HCT116 (cell line): ENCODE results near the gene PDYN. TPM values are rescaled to one million over a fixed set of nuclear protein-coding genes. Genes with fewer than 3 reads are reported as not detected.

Experiments used
- ATAC-seq: fragments of 200-7000 bp; cut with Tn5 transposase; 2 replicates; pipeline ENCODE4 v1.9.1; 2020; ENCODE audit warnings: mild to moderate bottlenecking, moderate library complexity
- BruUV-seq: library from RNA; stranded (reverse); fragments of 400-500 nt; replicated peaks from 2 replicates; lab custom pipeline; 2021; lab: Mats Ljungman, UMichigan
- CTCF ChIA-PET: fragments of 300-600 bp; sonication (Branson Sonifier 250); formaldehyde crosslinking; loops from one replicate; lab custom pipeline; 2021; ENCODE audit warnings: antibody characterized with exemption; lab: Charles Lee
- POLR2A ChIA-PET: fragments of 300-600, 350-600 bp; sonication (Branson Sonifier 250); formaldehyde crosslinking; loops from one replicate; lab custom pipeline; 2021; ENCODE audit warnings: antibody characterized with exemption; lab: Charles Lee
- RAD21 ChIA-PET, 2 experiments: fragments of 300-600 bp; sonication (Branson Sonifier 250); formaldehyde crosslinking; loops; one replicate each; lab custom pipeline; 2023; ENCODE audit warnings: low total read pairs in 2 of 2; ENCODE audit not compliant: uncharacterized antibody in 2 of 2, unreplicated experiment in 2 of 2, low non-redundant PET in 1 of 2; lab: Charles Lee
- DNase-seq: peaks from one replicate; pipeline ENCODE4 v3.0.0-alpha.2; 2010; ENCODE audit warnings: low read depth, low spot score
- H2AFZ ChIP-seq: fragments of 200-600 bp; shearing (Covaris generic), sonication (generic); 2 replicates; pipeline ENCODE4 v1.6.1; 2017; ENCODE audit warnings: low read depth, mixed run types, mixed read lengths, antibody characterized with exemption, low read length; ENCODE audit not compliant: poor library complexity, severe bottlenecking
- H3K27ac ChIP-seq: 2 replicates; pipeline ENCODE4 v1.5.1; 2012; ENCODE audit warnings: low read depth, low read length
- H3K27me3 ChIP-seq: fragments of 200-600 bp; sonication (generic); 2 replicates; pipeline ENCODE4 v1.6.1; 2016; ENCODE audit warnings: mixed run types, low read length, mixed read lengths; ENCODE audit not compliant: insufficient read depth
- H3K36me3 ChIP-seq, 2 experiments: fragments of 200-500 bp in 1 of 2; fragments of 200-600 bp in 1 of 2; sonication (Bioruptor generic) in 1 of 2; sonication (generic) in 1 of 2; 2 replicates each; pipeline versions ENCODE4 v1.5.1 to v1.6.1; 2014 to 2016; ENCODE audit warnings: low read length in 2 of 2, inconsistent platforms in 1 of 2, mixed read lengths in 1 of 2, mixed run types in 1 of 2; ENCODE audit not compliant: insufficient read depth in 2 of 2, control insufficient read depth in 1 of 2
- H3K4me1 ChIP-seq, 2 experiments: fragments of 200-600 bp in 1 of 2; sonication (generic) in 1 of 2; 2 replicates each; pipeline versions ENCODE4 v1.5.1 to v1.6.1; 2012 to 2017; ENCODE audit warnings: low read length in 2 of 2, inconsistent platforms in 1 of 2, mild to moderate bottlenecking in 1 of 2, mixed read lengths in 1 of 2, mixed run types in 1 of 2, moderate library complexity in 1 of 2; ENCODE audit not compliant: insufficient read depth in 2 of 2, control insufficient read depth in 1 of 2
- H3K4me2 ChIP-seq: fragments of 200-600 bp; sonication (generic); 2 replicates; pipeline ENCODE4 v1.6.1; 2017; ENCODE audit warnings: mixed run types, low read length, mixed read lengths
- H3K4me3 ChIP-seq, 2 experiments: fragments of 200-600 bp in 1 of 2; sonication (generic) in 1 of 2; replicated peaks in 1 of 2; 2 replicates each; pipeline ENCODE4 v1.5.1; 2011 to 2016; ENCODE audit warnings: low read length in 2 of 2, control low read depth in 1 of 2, low read depth in 1 of 2, mild to moderate bottlenecking in 1 of 2, mixed read lengths in 1 of 2, mixed run types in 1 of 2
- H3K79me2 ChIP-seq: fragments of 200-600 bp; sonication (generic); 2 replicates; pipeline ENCODE4 v1.6.1; 2017; ENCODE audit warnings: mild to moderate bottlenecking, mixed run types, low read length, moderate library complexity, mixed read lengths; ENCODE audit not compliant: insufficient read depth
- H3K9ac ChIP-seq: fragments of 200-600 bp; sonication (generic); 2 replicates; pipeline ENCODE4 v1.6.1; 2016; ENCODE audit warnings: low read length, mixed read lengths
- H3K9me2 ChIP-seq: fragments of 200-600 bp; sonication (generic), shearing (Covaris generic); 2 replicates; pipeline ENCODE4 v1.6.1; 2017; ENCODE audit warnings: mixed run types, mild to moderate bottlenecking, moderate library complexity; ENCODE audit not compliant: insufficient read depth
- H3K9me3 ChIP-seq, 2 experiments: fragments of 200-500 bp in 1 of 2; fragments of 200-600 bp in 1 of 2; sonication (Bioruptor generic) in 1 of 2; sonication (generic) in 1 of 2; 2 replicates each; pipeline ENCODE4 v1.6.1; 2014 to 2017; ENCODE audit warnings: low read length in 2 of 2, mixed read lengths in 2 of 2, inconsistent platforms in 1 of 2, low read depth in 1 of 2, mild to moderate bottlenecking in 1 of 2, mixed run types in 1 of 2, moderate library complexity in 1 of 2; ENCODE audit not compliant: control insufficient read depth in 1 of 2, insufficient read depth in 1 of 2
- H4K20me1 ChIP-seq: fragments of 200-600 bp; sonication (generic), shearing (Covaris generic); 2 replicates; pipeline ENCODE4 v1.6.1; 2017; ENCODE audit warnings: mixed run types, mild to moderate bottlenecking, moderate library complexity; ENCODE audit not compliant: insufficient read depth
- CBX3 ChIP-seq: IDR thresholded peaks from 2 replicates; pipeline ENCODE4 v1.6.1; 2012; ENCODE audit warnings: low read depth
- CEBPB ChIP-seq: IDR thresholded peaks from 2 replicates; pipeline ENCODE4 v1.6.1; 2012; ENCODE audit warnings: low read depth
- EGR1 ChIP-seq: IDR thresholded peaks from 2 replicates; pipeline ENCODE4 v1.6.1; 2012; ENCODE audit warnings: low read depth
- ELF1 ChIP-seq: IDR thresholded peaks from 2 replicates; pipeline ENCODE4 v1.6.1; 2012; ENCODE audit warnings: low read depth, borderline replicate concordance
- EZH2 ChIP-seq: fragments of 200-600 bp; sonication (generic); IDR thresholded peaks from 2 replicates; pipeline ENCODE4 v1.6.1; 2017; ENCODE audit warnings: antibody characterized with exemption, mixed run types
- EZH2phosphoT487 ChIP-seq: fragments of 200-600 bp; IDR thresholded peaks from 2 replicates; pipeline ENCODE4 v1.6.1; 2018; ENCODE audit warnings: antibody characterized with exemption, borderline replicate concordance
- FOSL1 ChIP-seq: IDR thresholded peaks from 2 replicates; pipeline ENCODE4 v1.6.1; 2012; ENCODE audit warnings: low read depth
- JUND ChIP-seq: IDR thresholded peaks from 2 replicates; pipeline ENCODE4 v1.6.1; 2012
- POLR2AphosphoS5 ChIP-seq: IDR thresholded peaks from 2 replicates; pipeline ENCODE4 v1.6.1; 2011; ENCODE audit warnings: mild to moderate bottlenecking, low read depth, low read length, moderate library complexity
- RAD21 ChIP-seq: IDR thresholded peaks from 2 replicates; pipeline ENCODE4 v1.6.1; 2012; ENCODE audit warnings: low read depth, mild to moderate bottlenecking
- SIN3A ChIP-seq: IDR thresholded peaks from 2 replicates; pipeline ENCODE4 v1.6.1; 2012; ENCODE audit warnings: low read depth
- SP1 ChIP-seq: IDR thresholded peaks from 2 replicates; pipeline ENCODE4 v1.6.1; 2012; ENCODE audit warnings: low read depth
- TCF7L2 ChIP-seq: IDR thresholded peaks from 2 replicates; pipeline ENCODE4 v1.7.0; 2011; ENCODE audit warnings: borderline replicate concordance, inconsistent platforms; ENCODE audit not compliant: insufficient read depth, insufficient read length; ENCODE audit errors: extremely low read depth
- ZNF274 ChIP-seq: fragments of 200-500 bp; sonication (Bioruptor generic); IDR thresholded peaks from 2 replicates; pipeline ENCODE4 v1.6.1; 2014; ENCODE audit warnings: mild to moderate bottlenecking, low read depth, low read length, inconsistent platforms
- intact Hi-C: fragments of 100-400 bp; cut with micrococcal nuclease; formaldehyde crosslinking; loops from 2 replicates; pipeline ENCODE4 v1.10.0; 2022
- total RNA-seq: library from RNA; stranded (reverse); gene quantifications from one replicate; pipeline ENCODE4 v1.2.1, GENCODE V29; 2021; ENCODE audit not compliant: unreplicated experiment
- TF ChIP-seq, protein P1 (sequence below): IDR thresholded peaks from 2 replicates; pipeline ENCODE4 v1.6.1; 2012
- TF ChIP-seq, protein P2 (sequence below): IDR thresholded peaks from 2 replicates; pipeline ENCODE4 v1.6.1; 2012
- TF ChIP-seq, protein P3 (sequence below), 3 experiments: fragments of 200-600 bp in 1 of 3; sonication (generic) in 1 of 3; IDR thresholded peaks in 2 of 3; conservative IDR thresholded peaks in 1 of 3; 2 replicates each; pipeline ENCODE4 v1.5.1; 2012 to 2017; ENCODE audit warnings: low read depth in 2 of 3, low read length in 2 of 3, antibody characterized with exemption in 1 of 3, borderline replicate concordance in 1 of 3, control low read depth in 1 of 3, mild to moderate bottlenecking in 1 of 3, mixed read lengths in 1 of 3, mixed run types in 1 of 3, moderate library complexity in 1 of 3; ENCODE audit not compliant: insufficient read depth in 1 of 3
- TF ChIP-seq, protein P4 (sequence below): IDR thresholded peaks from 2 replicates; pipeline ENCODE4 v1.6.1; 2012; ENCODE audit warnings: low read depth
- TF ChIP-seq, protein P5 (sequence below): IDR thresholded peaks from 2 replicates; pipeline ENCODE4 v1.6.1; 2011; ENCODE audit warnings: mild to moderate bottlenecking, low read length, moderate library complexity; ENCODE audit not compliant: insufficient replicate concordance; ENCODE audit errors: extremely low read depth

PDYN gene
- total RNA-seq, 1 experiment from 2014 or later, result not detected

DNA sequence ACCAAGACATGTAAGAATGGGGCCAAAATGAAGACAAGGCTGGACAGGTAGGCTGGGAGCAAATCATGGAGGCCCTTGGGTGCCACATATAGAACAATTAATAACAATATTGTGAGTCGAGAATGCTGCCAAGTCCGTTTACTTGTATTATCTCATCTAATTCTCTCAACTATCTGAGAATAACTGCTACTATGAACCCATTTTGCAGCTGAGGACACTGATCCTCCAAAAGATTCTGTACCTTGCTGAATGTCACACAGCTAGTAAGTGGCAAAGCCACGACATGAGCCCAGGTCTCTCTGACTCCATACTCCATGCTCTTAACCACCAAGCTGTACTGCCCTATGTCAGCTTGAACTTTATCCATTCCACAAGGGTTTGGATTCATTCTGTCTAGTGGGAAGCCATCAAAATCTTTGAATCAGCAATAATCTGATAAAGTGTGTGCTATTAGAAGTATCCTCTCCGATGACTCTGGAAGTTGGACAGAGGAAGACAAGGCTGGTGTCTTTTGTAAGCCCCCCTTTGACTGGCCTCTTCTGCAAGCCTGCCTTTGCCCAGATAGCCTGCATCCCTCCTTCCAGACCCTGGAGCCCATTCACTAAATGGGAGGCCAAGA lies 43.5 kb upstream of the PDYN start:
- TF ChIP-seq, protein P1, sequence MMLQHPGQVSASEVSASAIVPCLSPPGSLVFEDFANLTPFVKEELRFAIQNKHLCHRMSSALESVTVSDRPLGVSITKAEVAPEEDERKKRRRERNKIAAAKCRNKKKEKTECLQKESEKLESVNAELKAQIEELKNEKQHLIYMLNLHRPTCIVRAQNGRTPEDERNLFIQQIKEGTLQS, result no peak
- no peak for TF ChIP-seq CBX3
- TF ChIP-seq, protein P2, sequence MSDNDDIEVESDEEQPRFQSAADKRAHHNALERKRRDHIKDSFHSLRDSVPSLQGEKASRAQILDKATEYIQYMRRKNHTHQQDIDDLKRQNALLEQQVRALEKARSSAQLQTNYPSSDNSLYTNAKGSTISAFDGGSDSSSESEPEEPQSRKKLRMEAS, result no peak
- TF ChIP-seq POLR2AphosphoS5, result no peak
- TF ChIP-seq ELF1, result no peak
- TF ChIP-seq EGR1, result no peak
- TF ChIP-seq JUND, result no peak
- TF ChIP-seq, protein P3, sequence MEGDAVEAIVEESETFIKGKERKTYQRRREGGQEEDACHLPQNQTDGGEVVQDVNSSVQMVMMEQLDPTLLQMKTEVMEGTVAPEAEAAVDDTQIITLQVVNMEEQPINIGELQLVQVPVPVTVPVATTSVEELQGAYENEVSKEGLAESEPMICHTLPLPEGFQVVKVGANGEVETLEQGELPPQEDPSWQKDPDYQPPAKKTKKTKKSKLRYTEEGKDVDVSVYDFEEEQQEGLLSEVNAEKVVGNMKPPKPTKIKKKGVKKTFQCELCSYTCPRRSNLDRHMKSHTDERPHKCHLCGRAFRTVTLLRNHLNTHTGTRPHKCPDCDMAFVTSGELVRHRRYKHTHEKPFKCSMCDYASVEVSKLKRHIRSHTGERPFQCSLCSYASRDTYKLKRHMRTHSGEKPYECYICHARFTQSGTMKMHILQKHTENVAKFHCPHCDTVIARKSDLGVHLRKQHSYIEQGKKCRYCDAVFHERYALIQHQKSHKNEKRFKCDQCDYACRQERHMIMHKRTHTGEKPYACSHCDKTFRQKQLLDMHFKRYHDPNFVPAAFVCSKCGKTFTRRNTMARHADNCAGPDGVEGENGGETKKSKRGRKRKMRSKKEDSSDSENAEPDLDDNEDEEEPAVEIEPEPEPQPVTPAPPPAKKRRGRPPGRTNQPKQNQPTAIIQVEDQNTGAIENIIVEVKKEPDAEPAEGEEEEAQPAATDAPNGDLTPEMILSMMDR (IDR thresholded peaks at IDR 0.05 in 2 of 3, conservative IDR thresholded peaks at IDR 0.05 in 1 of 3; ENCODE audit: borderline replicate concordance in 1 of 3, insufficient read depth in 1 of 3, low read depth in 2 of 3, low read length in 2 of 3), result no peak
- TF ChIP-seq SIN3A, result no peak
- no peak for TF ChIP-seq EZH2
- TF ChIP-seq TCF7L2, result no peak
- TF ChIP-seq, protein P4, sequence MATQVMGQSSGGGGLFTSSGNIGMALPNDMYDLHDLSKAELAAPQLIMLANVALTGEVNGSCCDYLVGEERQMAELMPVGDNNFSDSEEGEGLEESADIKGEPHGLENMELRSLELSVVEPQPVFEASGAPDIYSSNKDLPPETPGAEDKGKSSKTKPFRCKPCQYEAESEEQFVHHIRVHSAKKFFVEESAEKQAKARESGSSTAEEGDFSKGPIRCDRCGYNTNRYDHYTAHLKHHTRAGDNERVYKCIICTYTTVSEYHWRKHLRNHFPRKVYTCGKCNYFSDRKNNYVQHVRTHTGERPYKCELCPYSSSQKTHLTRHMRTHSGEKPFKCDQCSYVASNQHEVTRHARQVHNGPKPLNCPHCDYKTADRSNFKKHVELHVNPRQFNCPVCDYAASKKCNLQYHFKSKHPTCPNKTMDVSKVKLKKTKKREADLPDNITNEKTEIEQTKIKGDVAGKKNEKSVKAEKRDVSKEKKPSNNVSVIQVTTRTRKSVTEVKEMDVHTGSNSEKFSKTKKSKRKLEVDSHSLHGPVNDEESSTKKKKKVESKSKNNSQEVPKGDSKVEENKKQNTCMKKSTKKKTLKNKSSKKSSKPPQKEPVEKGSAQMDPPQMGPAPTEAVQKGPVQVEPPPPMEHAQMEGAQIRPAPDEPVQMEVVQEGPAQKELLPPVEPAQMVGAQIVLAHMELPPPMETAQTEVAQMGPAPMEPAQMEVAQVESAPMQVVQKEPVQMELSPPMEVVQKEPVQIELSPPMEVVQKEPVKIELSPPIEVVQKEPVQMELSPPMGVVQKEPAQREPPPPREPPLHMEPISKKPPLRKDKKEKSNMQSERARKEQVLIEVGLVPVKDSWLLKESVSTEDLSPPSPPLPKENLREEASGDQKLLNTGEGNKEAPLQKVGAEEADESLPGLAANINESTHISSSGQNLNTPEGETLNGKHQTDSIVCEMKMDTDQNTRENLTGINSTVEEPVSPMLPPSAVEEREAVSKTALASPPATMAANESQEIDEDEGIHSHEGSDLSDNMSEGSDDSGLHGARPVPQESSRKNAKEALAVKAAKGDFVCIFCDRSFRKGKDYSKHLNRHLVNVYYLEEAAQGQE, result no peak
- no peak for TF ChIP-seq RAD21
- no peak for TF ChIP-seq EZH2phosphoT487
- TF ChIP-seq CEBPB, result no peak
- TF ChIP-seq FOSL1, result no peak
- TF ChIP-seq, protein P5, sequence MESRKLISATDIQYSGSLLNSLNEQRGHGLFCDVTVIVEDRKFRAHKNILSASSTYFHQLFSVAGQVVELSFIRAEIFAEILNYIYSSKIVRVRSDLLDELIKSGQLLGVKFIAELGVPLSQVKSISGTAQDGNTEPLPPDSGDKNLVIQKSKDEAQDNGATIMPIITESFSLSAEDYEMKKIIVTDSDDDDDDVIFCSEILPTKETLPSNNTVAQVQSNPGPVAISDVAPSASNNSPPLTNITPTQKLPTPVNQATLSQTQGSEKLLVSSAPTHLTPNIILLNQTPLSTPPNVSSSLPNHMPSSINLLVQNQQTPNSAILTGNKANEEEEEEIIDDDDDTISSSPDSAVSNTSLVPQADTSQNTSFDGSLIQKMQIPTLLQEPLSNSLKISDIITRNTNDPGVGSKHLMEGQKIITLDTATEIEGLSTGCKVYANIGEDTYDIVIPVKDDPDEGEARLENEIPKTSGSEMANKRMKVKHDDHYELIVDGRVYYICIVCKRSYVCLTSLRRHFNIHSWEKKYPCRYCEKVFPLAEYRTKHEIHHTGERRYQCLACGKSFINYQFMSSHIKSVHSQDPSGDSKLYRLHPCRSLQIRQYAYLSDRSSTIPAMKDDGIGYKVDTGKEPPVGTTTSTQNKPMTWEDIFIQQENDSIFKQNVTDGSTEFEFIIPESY, result no peak
- TF ChIP-seq ZNF274, result no peak
- TF ChIP-seq SP1, result no peak
- TF ChIP-seq, all 23 proteins: peak for 0
- Histone ChIP-seq H3K27me3 (peaks cover 92% of the 10 kb centered on the region), H3K4me3 (no peak overlapping the region), H3K4me1 (no peaks in the 10 kb centered on the region), H3K9me2 (no peaks in the 10 kb centered on the region), H3K79me2 (no peaks in the 10 kb centered on the region), H3K27ac (no peak overlapping the region), H3K9me3 (no peaks in the 10 kb centered on the region), H4K20me1 (no peaks in the 10 kb centered on the region), H3K9ac (no peak overlapping the region), H3K36me3 (no peaks in the 10 kb centered on the region), H3K4me2 (no peak overlapping the region), H2AFZ (no peak overlapping the region)
- ChIA-PET RAD21 (no interaction called here), CTCF (no interaction called here), POLR2A (no interaction called here)
- ATAC-seq (no peak), DNase-seq (no peak)
- no TSS peak for BruUV-seq
- intact Hi-C loops, result no loop called here
